Brain microvascular endothelial cell (primary cell): ENCODE results near the gene FARP2.

Source experiments
- DNase-seq: peaks from one replicate; pipeline ENCODE4 v3.0.0-alpha.2; 2020
- H3K27ac ChIP-seq: fragments of 250-450 bp; sonication (Bioruptor Pico); 2 replicates; pipeline ENCODE4 v1.5.1; 2020; ENCODE audit warnings: mild to moderate bottlenecking, moderate library complexity
- H3K27me3 ChIP-seq: fragments of 250-450 bp; sonication (Bioruptor Pico); replicated peaks from 2 replicates; pipeline ENCODE4 v1.5.1; 2020; ENCODE audit warnings: mild to moderate bottlenecking
- H3K36me3 ChIP-seq: fragments of 250-450 bp; sonication (Bioruptor Pico); replicated peaks from 2 replicates; pipeline ENCODE4 v1.5.1; 2020; ENCODE audit warnings: mild to moderate bottlenecking
- H3K4me3 ChIP-seq: 2 replicates; pipeline ENCODE4 v1.5.1; 2011; ENCODE audit warnings: low read depth, mild to moderate bottlenecking, control low read depth, low read length, moderate library complexity
- in situ Hi-C: cut with HindIII; loops from 2 replicates; pipeline ENCODE4 v1.10.0; 2017; ENCODE audit warnings: low sequenced_read_pairs, low pct_ligation_motif_present
- TF ChIP-seq, protein P1 (sequence below): IDR thresholded peaks from 2 replicates; pipeline ENCODE4 v1.5.1; 2011; ENCODE audit warnings: low read depth, mild to moderate bottlenecking, moderate library complexity, low read length, control low read depth, inconsistent platforms; ENCODE audit errors: missing control alignments

FARP2 gene

DNA sequence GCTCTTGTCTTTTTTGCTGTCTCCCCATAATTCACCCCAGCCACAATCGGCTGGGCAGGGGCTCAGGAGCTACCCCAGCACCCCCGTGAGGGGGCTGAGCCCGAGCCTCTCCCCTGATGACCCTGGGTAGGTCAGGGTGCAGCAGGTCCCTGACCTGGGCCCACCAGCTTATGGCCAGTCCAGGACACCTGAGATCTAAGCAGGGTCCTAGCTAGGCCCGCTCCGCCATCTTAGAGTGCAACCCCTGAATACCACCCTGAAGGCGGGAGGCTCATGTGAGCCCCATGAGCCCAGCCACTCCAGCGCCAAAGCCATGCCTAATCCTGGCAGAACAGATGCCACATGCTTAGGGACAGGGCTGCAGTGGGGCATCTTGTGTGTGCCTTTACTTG is 136.1 kb downstream of the FARP2 start:
- DNase-seq, result no peak
- in situ Hi-C loops, result no loop called here
- Histone ChIP-seq H3K27ac (no peak overlapping the region), H3K36me3 (peaks cover 31% of the 10 kb centered on the region), H3K27me3 (no peaks in the 10 kb centered on the region), H3K4me3 (no peak overlapping the region)
- TF ChIP-seq, protein P1, sequence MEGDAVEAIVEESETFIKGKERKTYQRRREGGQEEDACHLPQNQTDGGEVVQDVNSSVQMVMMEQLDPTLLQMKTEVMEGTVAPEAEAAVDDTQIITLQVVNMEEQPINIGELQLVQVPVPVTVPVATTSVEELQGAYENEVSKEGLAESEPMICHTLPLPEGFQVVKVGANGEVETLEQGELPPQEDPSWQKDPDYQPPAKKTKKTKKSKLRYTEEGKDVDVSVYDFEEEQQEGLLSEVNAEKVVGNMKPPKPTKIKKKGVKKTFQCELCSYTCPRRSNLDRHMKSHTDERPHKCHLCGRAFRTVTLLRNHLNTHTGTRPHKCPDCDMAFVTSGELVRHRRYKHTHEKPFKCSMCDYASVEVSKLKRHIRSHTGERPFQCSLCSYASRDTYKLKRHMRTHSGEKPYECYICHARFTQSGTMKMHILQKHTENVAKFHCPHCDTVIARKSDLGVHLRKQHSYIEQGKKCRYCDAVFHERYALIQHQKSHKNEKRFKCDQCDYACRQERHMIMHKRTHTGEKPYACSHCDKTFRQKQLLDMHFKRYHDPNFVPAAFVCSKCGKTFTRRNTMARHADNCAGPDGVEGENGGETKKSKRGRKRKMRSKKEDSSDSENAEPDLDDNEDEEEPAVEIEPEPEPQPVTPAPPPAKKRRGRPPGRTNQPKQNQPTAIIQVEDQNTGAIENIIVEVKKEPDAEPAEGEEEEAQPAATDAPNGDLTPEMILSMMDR, result no peak

DNA sequence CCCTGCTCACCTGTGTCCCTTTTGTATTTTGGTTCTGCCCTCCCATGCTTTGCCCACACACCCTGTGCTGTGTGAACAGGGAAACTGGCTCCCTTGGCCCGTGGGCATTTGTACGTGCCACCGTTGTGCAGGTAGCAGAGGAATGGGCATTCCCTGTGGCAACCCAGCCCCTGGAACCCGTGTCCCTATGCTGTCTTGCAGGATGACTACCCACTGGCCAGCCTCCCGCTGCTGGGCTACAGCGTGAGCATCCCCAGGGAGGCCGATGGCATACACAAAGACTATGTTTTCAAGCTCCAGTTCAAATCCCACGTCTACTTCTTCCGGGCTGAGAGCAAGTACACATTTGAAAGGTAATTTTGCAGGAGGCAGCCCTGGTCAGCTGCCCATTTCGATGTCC is 137.0 kb downstream of the FARP2 start:
- Histone ChIP-seq H3K27ac (no peak overlapping the region), H3K27me3 (no peaks in the 10 kb centered on the region), H3K36me3 (peaks cover 35% of the 10 kb centered on the region), H3K4me3 (no peak overlapping the region)
- TF ChIP-seq, protein P1, result no peak
- in situ Hi-C loops, result no loop called here
- no peak for DNase-seq

DNA sequence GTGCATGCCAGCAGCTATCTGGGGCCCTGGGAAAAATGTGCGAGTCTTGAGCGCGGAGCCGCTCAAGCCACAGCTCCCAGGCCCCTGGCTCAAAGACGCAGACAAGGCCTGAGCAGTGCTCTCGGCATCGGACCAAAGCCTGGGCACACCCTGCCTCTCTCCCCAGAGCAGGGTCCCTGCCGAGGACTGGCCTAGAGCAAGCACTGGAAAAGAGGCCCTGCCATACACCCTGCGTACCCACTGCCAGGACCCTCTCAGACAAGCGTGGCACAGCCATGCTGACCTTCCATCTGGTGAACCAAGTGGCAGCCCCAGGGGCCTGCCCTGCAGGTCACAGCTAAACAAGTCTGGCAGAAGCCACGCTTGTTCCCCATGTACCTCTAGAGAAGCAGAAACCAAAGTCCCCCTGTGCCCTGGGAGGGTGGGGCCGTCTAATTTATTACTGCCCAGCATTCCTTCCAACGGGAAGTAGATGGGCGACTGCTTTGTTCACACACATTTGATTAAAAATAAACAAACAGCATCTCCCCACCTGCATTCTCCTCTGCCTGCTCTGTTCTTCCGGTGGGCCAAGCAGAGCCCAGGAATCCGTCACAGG is 138.3 kb downstream of the FARP2 start:
- in situ Hi-C loops, result no loop called here

DNA sequence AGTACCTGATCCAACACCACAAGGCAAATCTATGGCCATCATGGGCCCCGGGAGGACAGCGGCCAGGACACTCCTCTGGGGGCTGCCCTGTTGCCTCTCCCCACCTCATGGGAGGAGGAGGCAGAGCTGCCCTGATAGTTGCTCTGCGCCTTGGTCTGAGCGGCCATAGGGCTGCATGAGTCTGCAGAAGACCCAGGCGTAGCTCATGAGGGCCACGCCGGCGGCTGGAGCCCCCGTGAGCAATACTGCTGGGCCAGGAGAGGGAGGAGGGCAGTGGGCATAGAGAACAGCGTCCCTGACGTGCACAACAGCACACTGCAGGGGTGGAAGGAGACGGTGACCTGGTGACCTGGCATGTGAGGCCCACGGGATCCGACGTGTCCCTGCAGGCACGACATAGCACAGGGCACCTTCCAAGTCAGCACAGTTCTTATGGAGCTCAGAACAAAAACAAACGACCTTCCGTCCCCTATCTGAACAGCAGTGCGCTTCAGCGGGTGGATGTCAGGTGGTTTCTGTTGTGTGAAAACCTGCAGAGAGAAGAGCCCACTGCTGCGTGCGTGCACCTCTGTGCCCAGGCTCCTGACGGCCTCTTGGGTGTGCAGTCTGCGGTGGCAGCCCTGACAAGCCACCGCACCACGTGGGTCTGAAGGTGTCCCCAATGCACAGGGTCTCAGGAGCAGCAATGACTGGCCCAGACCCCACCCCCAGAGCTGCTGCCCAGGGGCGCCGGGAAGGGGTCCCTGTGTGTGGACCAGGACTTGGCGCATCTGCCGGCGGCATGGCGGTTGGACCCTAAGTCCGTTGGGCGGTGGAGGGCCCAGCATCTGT is 139.3 kb downstream of the FARP2 start:
- H3K27ac ChIP-seq, result no peak overlapping the region
- in situ Hi-C loops, result no loop called here
- TF ChIP-seq, protein P1, result no peak
- H3K4me3 ChIP-seq, result no peak overlapping the region
- no peak for DNase-seq
- H3K36me3 ChIP-seq, result peaks cover 49% of the 10 kb centered on the region
- H3K27me3 ChIP-seq, result no peaks in the 10 kb centered on the region

More for the DNA sequence above, 138.3 kb downstream of the FARP2 start:
- Histone ChIP-seq H3K27ac (no peak overlapping the region), H3K4me3 (no peak overlapping the region), H3K36me3 (peaks cover 44% of the 10 kb centered on the region), H3K27me3 (no peaks in the 10 kb centered on the region)
- TF ChIP-seq, protein P1, result no peak
- no peak for DNase-seq

DNA sequence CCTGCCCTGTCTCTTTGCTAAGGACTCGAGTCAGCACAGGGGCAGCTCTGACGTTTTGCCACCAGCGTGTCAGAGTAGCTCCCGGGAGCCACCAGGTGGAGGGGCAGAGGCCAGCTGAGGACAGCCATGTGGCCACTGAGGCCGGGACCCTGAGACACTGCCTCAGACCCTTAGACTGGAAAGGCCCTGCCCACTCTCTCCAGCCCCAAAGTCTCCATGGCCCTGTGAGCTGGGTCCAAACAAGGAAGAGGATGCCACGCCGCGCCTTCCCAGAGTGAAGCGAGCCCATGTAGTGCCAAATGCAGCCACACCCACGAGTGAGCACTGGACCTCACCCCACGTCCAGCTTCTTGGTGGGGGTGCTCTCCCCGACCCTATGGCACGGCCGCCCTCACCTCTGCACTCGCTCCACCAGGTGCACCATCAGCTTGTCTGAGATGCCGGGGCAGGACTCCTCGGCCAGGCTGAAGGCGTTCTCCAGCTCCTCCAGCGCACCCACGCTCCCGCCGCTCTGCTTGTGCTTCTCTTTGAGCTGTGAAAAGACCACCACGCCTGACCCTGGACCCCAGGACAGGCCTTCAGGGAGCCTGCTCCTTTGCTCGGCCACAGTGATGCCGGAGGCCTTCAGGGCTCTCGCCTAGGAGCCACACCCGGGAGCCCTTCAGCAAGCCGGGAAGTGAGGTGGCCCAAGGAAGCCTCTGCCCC is 140.1 kb downstream of the FARP2 start:
- no peak overlapping the region for H3K27ac ChIP-seq
- peaks cover 56% of the 10 kb centered on the region for H3K36me3 ChIP-seq
- in situ Hi-C loops, result no loop called here
- no peaks in the 10 kb centered on the region for H3K27me3 ChIP-seq
- TF ChIP-seq, protein P1, result no peak
- H3K4me3 ChIP-seq, result no peak overlapping the region
- no peak for DNase-seq
